Mesenchymal stem cell (in vitro differentiated cells and primary cell): ENCODE measurements around the gene FRMD4A.
A peak's percentile ranks its signal among the peaks of the same experiment; 100 is the strongest.

Experiments used
- DNase-seq: peaks from one replicate; pipeline ENCODE4 v3.0.0-alpha.2; 2013
- H2AFZ ChIP-seq: one replicate; pipeline ENCODE4 v1.6.1; 2013; ENCODE audit warnings: low read depth, mild to moderate bottlenecking, control low read depth, inconsistent platforms, low read length, moderate library complexity
- H2AK5ac ChIP-seq: 2 replicates; pipeline ENCODE4 v1.6.1; 2013; ENCODE audit warnings: low read length, moderate library complexity, mild to moderate bottlenecking, inconsistent platforms; ENCODE audit not compliant: severe bottlenecking
- H2BK120ac ChIP-seq: one replicate; pipeline ENCODE4 v1.6.1; 2013; ENCODE audit warnings: low read depth, mild to moderate bottlenecking, inconsistent platforms, low read length, moderate library complexity
- H2BK12ac ChIP-seq, 2 experiments: one replicate each; pipeline ENCODE4 v1.6.1; 2013; ENCODE audit warnings: inconsistent platforms in 2 of 2, low read length in 2 of 2, mild to moderate bottlenecking in 2 of 2, moderate library complexity in 2 of 2, control low read depth in 1 of 2
- H2BK15ac ChIP-seq: one replicate; pipeline ENCODE4 v1.6.1; 2013; ENCODE audit warnings: mild to moderate bottlenecking, low read depth, inconsistent platforms; ENCODE audit not compliant: poor library complexity, severe bottlenecking
- H2BK5ac ChIP-seq: 2 replicates; pipeline ENCODE4 v1.6.1; 2013; ENCODE audit warnings: low read depth, mild to moderate bottlenecking, low read length, control low read depth, inconsistent platforms; ENCODE audit not compliant: poor library complexity, severe bottlenecking
- H3K14ac ChIP-seq, 2 experiments: one replicate each; pipeline ENCODE4 v1.6.1; 2013; ENCODE audit warnings: inconsistent platforms in 2 of 2, low read length in 2 of 2, control low read depth in 1 of 2, mild to moderate bottlenecking in 1 of 2, moderate library complexity in 1 of 2
- H3K18ac ChIP-seq, 2 experiments: one replicate each; pipeline ENCODE4 v1.6.1; 2013; ENCODE audit warnings: inconsistent platforms in 2 of 2, low read length in 2 of 2, control low read depth in 1 of 2, low read depth in 1 of 2, mild to moderate bottlenecking in 1 of 2
- H3K23ac ChIP-seq, 2 experiments: one replicate each; pipeline ENCODE4 v1.6.1; 2013; ENCODE audit warnings: inconsistent platforms in 2 of 2, low read length in 2 of 2, mild to moderate bottlenecking in 2 of 2, moderate library complexity in 2 of 2, control low read depth in 1 of 2
- H3K27ac ChIP-seq: 2 replicates; pipeline ENCODE4 v1.5.1; 2013; ENCODE audit warnings: mild to moderate bottlenecking, moderate library complexity, low read length, control low read depth, inconsistent platforms; ENCODE audit not compliant: poor library complexity, severe bottlenecking
- H3K27me3 ChIP-seq, 2 experiments: 2 replicates each; pipeline versions ENCODE4 v1.6.1 to v1.7.0; 2013; ENCODE audit warnings: low read length in 2 of 2, mild to moderate bottlenecking in 2 of 2, moderate library complexity in 2 of 2, control low read depth in 1 of 2, inconsistent platforms in 1 of 2; ENCODE audit not compliant: control insufficient read depth in 1 of 2, insufficient read depth in 1 of 2
- H3K36me3 ChIP-seq, 2 experiments: 2 replicates each; pipeline versions ENCODE4 v1.6.1 to v1.7.0; 2013; ENCODE audit warnings: low read length in 2 of 2, control low read depth in 1 of 2, inconsistent platforms in 1 of 2, low read depth in 1 of 2, mild to moderate bottlenecking in 1 of 2; ENCODE audit not compliant: insufficient read depth in 2 of 2, control insufficient read depth in 1 of 2
- H3K4ac ChIP-seq, 2 experiments: one replicate each; pipeline ENCODE4 v1.6.1; 2013; ENCODE audit warnings: inconsistent platforms in 2 of 2, low read length in 2 of 2, mild to moderate bottlenecking in 2 of 2, moderate library complexity in 2 of 2, control low read depth in 1 of 2, low read depth in 1 of 2
- H3K4me1 ChIP-seq: 2 replicates; pipeline ENCODE4 v1.6.1; 2013; ENCODE audit warnings: low read depth, low read length, control low read depth; ENCODE audit not compliant: control insufficient read depth, insufficient read depth
- H3K4me2 ChIP-seq: 2 replicates; pipeline ENCODE4 v1.6.1; 2013; ENCODE audit warnings: low read length, mild to moderate bottlenecking, inconsistent platforms; ENCODE audit not compliant: poor library complexity, severe bottlenecking
- H3K4me3 ChIP-seq, 2 experiments: 2 replicates each; pipeline versions ENCODE4 v1.5.1 to v1.7.0; 2013; ENCODE audit warnings: low read length in 2 of 2, mild to moderate bottlenecking in 2 of 2, control low read depth in 1 of 2, low read depth in 1 of 2; ENCODE audit not compliant: insufficient read depth in 1 of 2
- H3K79me1 ChIP-seq: replicated peaks from 2 replicates; pipeline ENCODE4 v1.6.1; 2013; ENCODE audit warnings: mild to moderate bottlenecking, control low read depth, low read length, inconsistent platforms; ENCODE audit not compliant: poor library complexity, severe bottlenecking
- H3K9ac ChIP-seq: 2 replicates; pipeline ENCODE4 v1.7.0; 2013; ENCODE audit warnings: mild to moderate bottlenecking, low read length, moderate library complexity
- H3K9me3 ChIP-seq: 2 replicates; pipeline ENCODE4 v1.7.0; 2013; ENCODE audit warnings: mild to moderate bottlenecking, low read length; ENCODE audit not compliant: control insufficient read depth
- H4K8ac ChIP-seq: one replicate; pipeline ENCODE4 v1.6.1; 2013; ENCODE audit warnings: inconsistent platforms, mild to moderate bottlenecking, low read length, moderate library complexity
- H4K91ac ChIP-seq: one replicate; pipeline ENCODE4 v1.6.1; 2013; ENCODE audit warnings: mild to moderate bottlenecking, low read length, inconsistent platforms
- WGBS: methylation state at CpG from one replicate; pipeline ENCODE4 v1.1.7; 2013; ENCODE audit warnings: mixed read lengths; 5-methylcytosine and 5-hydroxymethylcytosine counted together

FRMD4A gene

GRCh38 chr10:13730306-13730652, 600.4 kb downstream of the FRMD4A start:
- Histone ChIP-seq H2BK5ac (no peak overlapping the region), H3K36me3 (peaks cover 10 to 32% of the 10 kb centered on the region in 2 experiments), H3K27ac (no peak overlapping the region), H2BK15ac (no peak overlapping the region), H4K91ac (no peak overlapping the region), H3K9me3 (no peaks in the 10 kb centered on the region), H4K8ac (no peak overlapping the region), H3K4me2 (no peak overlapping the region), H3K4me3 (no peak overlapping the region), H3K23ac (no peak overlapping the region), H3K79me1 (no peaks in the 10 kb centered on the region), H3K27me3 (no peaks in the 10 kb centered on the region), H2BK120ac (no peak overlapping the region), H2AFZ (no peak overlapping the region), H3K9ac (no peak overlapping the region), H3K4ac (no peak overlapping the region), H3K14ac (no peak overlapping the region), H2BK12ac (no peak overlapping the region), H3K18ac (no peak overlapping the region), H3K4me1 (no peaks in the 10 kb centered on the region), H2AK5ac (no peak overlapping the region)
- WGBS = 91% methylated on average over 7 of the region's 10 CpGs
- DNase-seq = no peak

GRCh38 chr10:13729586-13730305, 601.0 kb downstream of the FRMD4A start:
- no peaks in the 10 kb centered on the region for H3K27me3 ChIP-seq
- no peak overlapping the region for H2BK120ac ChIP-seq
- no peak overlapping the region for H2BK12ac ChIP-seq
- no peaks in the 10 kb centered on the region for H3K9me3 ChIP-seq
- no peak overlapping the region for H3K4ac ChIP-seq
- H4K91ac ChIP-seq = no peak overlapping the region
- H3K79me1 ChIP-seq = no peaks in the 10 kb centered on the region
- H3K4me1 ChIP-seq = no peaks in the 10 kb centered on the region
- 83% methylated on average over 11 of the region's 11 CpGs for WGBS
- H3K27ac ChIP-seq = no peak overlapping the region
- H3K4me2 ChIP-seq = no peak overlapping the region
- H3K18ac ChIP-seq = no peak overlapping the region
- H3K9ac ChIP-seq = no peak overlapping the region
- no peak overlapping the region for H3K23ac ChIP-seq
- no peak overlapping the region for H3K14ac ChIP-seq
- no peak overlapping the region for H3K4me3 ChIP-seq
- H4K8ac ChIP-seq = no peak overlapping the region
- no peak overlapping the region for H2AK5ac ChIP-seq
- peaks cover 10 to 32% of the 10 kb centered on the region in 2 experiments for H3K36me3 ChIP-seq
- H2BK5ac ChIP-seq = no peak overlapping the region
- no peak overlapping the region for H2AFZ ChIP-seq
- DNase-seq = no peak
- H2BK15ac ChIP-seq = no peak overlapping the region

DNA sequence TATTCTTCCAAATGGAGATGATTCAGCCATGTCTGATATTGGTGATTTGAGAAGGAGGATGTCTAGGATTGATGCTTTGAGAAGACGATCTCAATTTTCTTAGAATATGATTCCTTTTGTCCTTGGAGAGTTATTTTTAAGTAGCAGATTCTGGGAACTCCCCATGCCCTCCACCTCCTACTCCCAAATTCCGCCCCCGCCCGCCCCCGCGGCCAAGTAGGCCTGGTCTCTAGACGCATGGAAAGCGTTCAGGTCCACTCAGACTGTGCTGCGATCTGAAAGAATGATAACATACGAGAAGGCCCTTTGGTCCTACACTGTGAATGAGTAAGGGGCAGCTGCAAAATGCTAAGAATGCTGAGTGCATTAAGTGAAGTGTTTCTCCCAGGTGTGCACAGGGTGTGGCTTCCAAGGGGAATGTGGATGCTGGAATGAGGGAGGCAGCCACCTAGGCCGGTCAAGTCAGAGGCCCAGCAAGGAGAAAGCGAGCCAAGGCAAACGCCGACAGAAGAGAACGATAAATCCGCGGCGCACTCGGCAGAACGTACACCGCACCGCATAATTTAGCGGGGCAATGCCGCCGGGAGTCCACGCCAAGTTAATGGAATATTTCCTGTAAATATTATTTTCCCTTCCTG, 601.7 kb downstream of the FRMD4A start:
- H2BK120ac ChIP-seq = no peak overlapping the region
- no peaks in the 10 kb centered on the region for H3K4me1 ChIP-seq
- no peak overlapping the region for H4K8ac ChIP-seq
- H3K79me1 ChIP-seq = no peaks in the 10 kb centered on the region
- H3K4ac ChIP-seq = no peak overlapping the region
- no peak overlapping the region for H3K27ac ChIP-seq
- H3K36me3 ChIP-seq = peaks cover 10 to 27% of the 10 kb centered on the region in 2 experiments
- no peak overlapping the region for H3K9ac ChIP-seq
- WGBS = 95% methylated on average over 25 of the region's 26 CpGs
- no peak overlapping the region for H4K91ac ChIP-seq
- H2AK5ac ChIP-seq = no peak overlapping the region
- no peak overlapping the region for H2BK15ac ChIP-seq
- H2BK12ac ChIP-seq = no peak overlapping the region
- no peak overlapping the region for H3K14ac ChIP-seq
- H3K9me3 ChIP-seq = no peaks in the 10 kb centered on the region
- H3K27me3 ChIP-seq = no peaks in the 10 kb centered on the region
- no peak overlapping the region for H3K18ac ChIP-seq
- H3K23ac ChIP-seq = no peak overlapping the region
- H3K4me3 ChIP-seq = no peak overlapping the region
- H2AFZ ChIP-seq = no peak overlapping the region
- no peak overlapping the region for H3K4me2 ChIP-seq
- H2BK5ac ChIP-seq = no peak overlapping the region
- no peak for DNase-seq

- Histone ChIP-seq H3K4me3 (no peak overlapping the region), H3K18ac (no peak overlapping the region), H2AK5ac (peak overlapping the region; percentile 19), H3K9ac (no peak overlapping the region), H3K14ac (no peak overlapping the region), H3K4me2 (no peak overlapping the region), H3K27me3 (no peaks in the 10 kb centered on the region), H2BK15ac (no peak overlapping the region), H3K4me1 (no peaks in the 10 kb centered on the region), H2BK5ac (peak overlapping the region; percentile 14), H2BK120ac (no peak overlapping the region), H2AFZ (no peak overlapping the region), H3K36me3 (peaks cover 5 to 11% of the 10 kb centered on the region in 2 experiments), H3K27ac (no peak overlapping the region), H3K79me1 (no peaks in the 10 kb centered on the region), H3K9me3 (no peaks in the 10 kb centered on the region), H4K8ac (no peak overlapping the region), H3K23ac (no peak overlapping the region), H4K91ac (no peak overlapping the region), H2BK12ac (no peak overlapping the region), H3K4ac (no peak overlapping the region)
- WGBS = 100% methylated on average over 1 of the region's 4 CpGs
- no peak for DNase-seq
Observed at GRCh38 chr10:13725594-13725993, 605.1 kb downstream of the FRMD4A start.
